Measurements from ENCODE around the gene OSBPL1A.

- no peak for TF ChIP-seq POLR2A (IDR thresholded peaks at IDR 0.05; ENCODE audit: low read depth, low read length)
- no peak for TF ChIP-seq TAF1 (IDR thresholded peaks at IDR 0.05; ENCODE audit: borderline replicate concordance, low read depth, low read length)
Measured at GRCh38 chr18:24276994-24277393, 120.6 kb downstream of the OSBPL1A start.
